NK-92 (cell line): Measurements from ENCODE around the gene ATP5PD.
"Not testable (repeated sequence)": the region's sequence is repeated elsewhere in the genome, so short reads cannot be mapped to it uniquely, and the experiment has no call there.

Experiments
- DNase-seq: peaks from one replicate; lab custom pipeline; 2025; ENCODE audit not compliant: unreplicated experiment; lab: John Stamatoyannopoulos, UW

Gene ATP5PD

DNA sequence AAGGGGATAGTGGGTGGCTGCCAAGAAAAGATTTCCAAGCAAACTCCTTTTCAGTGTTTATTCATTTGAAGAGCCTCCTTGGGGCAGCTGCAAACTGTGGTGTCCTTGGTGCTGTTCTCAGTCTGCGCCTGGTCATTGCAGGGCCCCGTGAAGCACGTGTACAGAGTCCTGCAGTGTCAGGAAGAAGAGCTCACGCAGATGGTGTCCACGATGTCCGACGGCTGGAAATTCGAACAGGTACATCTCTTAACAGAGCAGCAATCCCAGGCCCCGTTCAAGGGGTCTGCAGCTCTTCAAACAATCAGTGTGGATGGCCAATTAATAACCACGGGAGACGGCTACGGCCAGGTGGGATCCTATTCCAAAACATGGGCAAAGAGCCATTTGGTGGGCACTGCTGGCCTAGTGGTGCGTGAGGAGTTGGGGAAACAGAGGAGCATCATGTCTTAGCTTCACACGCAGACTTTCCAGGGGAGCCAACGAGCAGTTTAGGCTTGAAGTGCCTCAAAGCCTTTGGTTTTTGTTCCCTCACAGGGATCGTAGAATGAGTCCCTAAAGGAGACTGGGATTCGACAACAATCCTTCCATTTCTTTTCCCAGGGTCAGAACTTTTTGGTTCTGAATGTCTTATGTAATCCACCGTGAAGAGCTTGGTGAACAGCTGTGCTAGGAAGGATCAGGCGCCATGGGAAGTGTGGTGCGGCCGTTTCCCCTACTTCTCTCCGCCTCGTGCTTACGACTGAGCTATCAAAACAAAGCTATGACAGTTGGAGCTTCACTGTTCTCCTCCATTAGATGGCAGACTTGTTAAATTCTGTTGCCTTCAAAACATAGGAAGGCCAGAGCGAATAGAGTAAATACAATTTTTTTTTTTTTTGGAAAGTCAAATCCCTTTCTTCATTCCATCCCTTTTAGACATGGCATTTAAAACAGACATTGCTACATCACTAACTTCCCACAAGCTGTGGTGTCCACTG, 12.9 kb upstream of the ATP5PD start:
- DNase-seq: no peak

DNA sequence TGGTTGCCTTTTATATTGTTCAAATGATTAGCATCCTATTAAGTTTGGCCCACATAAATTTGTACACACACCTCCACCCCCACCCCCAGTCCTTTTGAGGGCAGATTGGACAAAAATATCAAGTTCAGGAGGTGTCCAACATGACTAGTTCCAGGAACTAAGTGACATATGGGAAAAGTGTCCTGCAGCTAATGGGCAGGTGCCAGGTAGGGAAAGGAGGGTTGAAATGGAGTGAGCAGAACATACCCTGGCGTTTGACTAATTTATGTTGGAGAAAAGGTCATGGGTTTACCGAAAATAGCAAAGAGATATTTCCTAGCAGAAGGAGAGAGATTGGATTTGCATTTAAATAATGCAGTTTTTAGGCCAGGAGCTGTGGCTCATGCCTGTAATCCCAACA, 5.2 kb upstream of the ATP5PD start:
- DNase-seq: no peak

DNA sequence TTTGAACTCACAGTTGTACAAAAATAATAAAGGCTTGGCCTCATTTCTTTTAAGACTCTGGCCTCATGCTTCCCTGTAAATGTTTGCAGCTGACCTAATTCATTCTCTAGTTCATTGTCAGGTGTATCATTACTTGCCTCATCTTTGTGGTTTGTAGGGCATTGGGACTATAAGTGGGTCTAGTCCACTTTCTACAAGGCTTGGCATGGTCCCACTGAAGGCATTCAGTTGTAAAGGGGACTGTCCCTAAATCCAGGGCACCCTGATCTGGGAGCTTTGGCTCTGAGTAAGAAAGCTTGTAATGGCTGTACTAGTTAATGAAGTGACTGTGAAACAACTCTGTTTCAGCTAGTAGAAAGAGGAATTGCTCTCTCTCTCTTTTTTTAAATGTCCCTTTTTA, 2.9 kb upstream of the ATP5PD start:
- DNase-seq: no peak

DNA sequence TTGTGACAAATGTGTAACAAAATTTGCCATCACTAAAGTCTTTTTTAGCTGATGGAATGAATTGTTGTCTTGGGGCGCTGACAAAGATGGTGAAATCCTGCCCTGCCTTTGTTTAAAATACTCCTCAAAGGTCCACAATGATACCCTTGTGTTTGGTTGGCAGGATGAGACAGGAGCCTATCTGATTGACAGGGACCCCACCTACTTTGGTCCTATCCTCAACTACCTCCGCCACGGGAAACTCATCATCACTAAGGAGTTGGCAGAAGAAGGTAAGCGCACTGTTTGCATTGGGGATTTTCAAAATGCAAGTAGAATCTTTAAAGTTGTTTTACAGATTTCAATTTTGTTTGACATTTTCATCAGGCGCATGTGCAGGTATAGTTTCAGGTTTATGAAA, 2.3 kb upstream of the ATP5PD start:
- no peak for DNase-seq

DNA sequence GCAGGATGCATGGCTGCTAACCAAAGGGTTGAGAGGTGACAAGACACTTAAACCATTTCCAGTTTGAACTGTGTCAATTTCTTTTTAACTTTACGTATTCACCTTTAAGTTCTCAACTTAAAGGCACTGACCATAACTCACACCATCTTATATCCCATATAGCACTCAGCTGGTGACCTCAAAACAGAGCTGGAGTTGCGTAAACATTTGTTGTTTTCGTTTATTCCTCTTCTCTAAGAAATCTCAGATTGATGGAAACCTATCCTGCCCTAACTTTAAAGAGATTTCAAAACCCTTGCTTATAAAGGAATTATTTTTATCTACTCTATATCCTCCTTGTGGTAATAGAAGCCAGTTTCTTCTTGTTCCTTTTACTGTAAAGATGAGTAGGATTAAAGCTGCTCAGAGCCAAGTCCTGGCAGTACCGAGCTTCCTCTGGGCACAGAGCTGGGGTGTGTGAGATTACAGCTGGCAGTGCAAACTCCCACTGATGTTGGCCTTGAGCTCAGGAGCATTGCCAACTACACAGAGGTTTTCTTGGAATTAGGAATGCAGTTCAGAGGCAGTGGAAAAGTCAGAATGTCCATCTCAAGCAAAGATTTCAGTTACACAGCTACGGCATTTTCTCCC, 1.6 kb upstream of the ATP5PD start:
- DNase-seq: no peak

DNA sequence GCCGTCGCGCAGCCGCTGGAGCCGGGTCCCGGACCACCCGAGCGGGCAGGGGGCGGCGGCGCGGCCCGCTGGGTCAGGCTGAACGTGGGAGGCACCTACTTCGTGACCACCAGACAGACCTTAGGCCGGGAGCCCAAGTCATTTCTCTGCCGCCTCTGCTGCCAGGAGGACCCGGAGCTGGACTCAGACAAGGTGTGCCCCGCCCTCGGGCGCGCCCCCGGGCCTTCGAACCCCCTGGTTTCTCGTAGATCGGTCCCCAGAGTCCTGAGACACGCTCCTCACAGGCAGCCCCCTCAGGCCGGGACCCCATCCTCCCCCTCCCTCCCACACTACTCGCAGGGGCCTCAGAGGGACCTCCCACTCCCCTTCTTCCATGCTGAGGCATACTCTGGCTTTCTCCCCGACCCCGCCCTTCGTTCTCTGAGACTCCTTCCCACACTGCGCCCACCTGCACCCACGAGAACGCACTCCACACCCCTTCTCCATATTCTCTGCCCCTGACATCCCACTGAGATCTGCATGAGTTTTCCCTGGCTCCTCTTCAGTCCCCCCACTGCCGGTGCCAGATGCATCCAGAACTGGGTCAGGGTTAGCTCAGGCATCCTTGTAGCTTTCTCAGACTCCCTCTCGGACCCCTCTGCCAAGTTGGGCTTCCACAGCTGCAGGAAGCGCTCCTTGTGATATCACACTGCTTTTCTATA, 779 bp upstream of the ATP5PD start:
- no peak for DNase-seq

DNA sequence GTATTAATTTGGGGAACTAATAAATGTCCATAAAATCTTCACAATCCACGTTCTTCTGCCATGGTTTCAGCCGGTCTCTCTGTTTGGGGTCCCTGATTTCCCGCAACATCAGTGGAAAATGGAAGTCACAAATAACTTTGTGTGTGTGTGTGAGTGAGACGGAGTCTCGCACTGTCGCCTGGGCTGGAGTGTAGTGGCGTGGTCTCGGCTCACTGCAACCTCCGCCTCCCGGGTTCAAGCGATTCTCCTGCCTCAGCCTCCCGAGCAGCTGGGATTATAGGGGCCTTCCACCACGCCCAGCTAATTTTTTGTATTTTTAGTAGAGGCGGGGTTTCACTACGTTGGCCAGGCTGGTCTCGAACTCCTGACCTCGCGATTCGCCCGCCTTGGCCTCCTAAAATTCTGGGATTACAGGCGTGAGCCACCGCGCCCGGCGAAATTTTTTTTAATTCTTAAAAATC, 793 bp downstream of the ATP5PD start:
- not testable (repeated sequence) for DNase-seq

DNA sequence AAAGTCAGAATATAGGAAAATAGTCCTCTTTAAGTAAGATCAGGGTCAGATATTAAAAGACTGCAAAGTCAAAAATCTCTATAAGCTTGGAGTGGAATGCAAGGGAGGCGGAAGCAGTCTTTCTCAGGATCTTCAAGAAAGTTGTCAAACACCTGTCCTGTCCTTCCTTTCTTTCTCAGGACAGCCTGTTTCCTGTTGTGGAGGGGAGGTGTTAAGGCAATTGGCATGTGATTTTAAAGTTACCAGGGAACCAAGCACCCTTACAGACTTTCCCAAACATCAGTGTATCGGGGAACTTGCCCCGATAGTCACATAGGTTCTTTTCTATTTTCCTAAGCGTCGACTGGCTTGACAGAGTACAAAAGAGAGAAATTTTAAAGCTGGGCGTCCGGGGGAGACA, 2.1 kb downstream of the ATP5PD start:
- DNase-seq: no peak

DNA sequence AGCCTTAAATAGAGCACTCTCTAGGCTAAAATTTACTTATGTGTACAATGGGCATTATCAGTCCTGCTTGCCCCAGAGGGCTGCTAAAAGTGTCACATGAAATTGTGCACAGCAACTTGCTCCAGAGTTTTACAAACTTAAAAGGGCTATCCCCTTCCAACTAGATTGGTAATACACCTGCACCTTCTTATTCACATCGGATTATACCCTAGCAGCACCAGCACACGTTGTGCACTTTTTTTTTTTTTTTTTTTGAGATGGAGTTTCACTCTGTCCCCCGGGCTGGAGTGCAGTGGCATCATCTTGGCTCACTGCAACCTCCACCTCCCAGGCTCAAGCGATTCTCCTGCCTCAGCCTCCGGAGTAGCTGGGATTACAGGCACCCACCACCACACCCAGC, 3.0 kb downstream of the ATP5PD start:
- DNase-seq: not testable (repeated sequence)

DNA sequence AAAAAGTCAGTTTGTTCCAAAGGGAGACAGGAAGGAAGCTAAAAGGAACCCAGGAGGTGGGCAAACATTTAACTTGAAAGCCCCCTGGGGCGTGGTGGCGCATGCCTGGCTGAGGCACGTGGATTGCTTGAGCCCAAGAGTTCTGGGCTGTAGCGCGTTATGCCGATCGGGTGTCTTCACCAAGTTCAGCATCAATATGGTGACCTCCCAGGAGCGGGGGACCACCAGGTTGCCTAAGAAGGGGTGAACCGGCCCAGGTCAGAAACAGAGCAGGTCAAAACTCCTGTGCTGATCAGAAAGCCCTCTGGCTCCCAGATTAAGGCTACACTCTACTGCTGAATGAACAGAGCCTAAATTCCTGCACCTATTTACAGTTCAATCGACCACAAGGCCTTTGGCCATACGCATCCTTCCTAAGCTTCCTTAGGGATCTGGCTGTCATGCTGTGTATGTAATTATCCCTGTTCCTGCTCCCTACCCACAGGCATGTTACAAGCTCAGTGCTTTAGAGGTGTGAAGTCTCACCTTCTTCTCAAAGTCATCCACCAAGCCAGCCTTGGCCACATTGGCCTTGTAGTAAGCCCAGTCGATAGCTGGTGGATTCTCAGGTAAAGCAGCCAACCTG, 5.0 kb downstream of the ATP5PD start:
- DNase-seq: no peak

DNA sequence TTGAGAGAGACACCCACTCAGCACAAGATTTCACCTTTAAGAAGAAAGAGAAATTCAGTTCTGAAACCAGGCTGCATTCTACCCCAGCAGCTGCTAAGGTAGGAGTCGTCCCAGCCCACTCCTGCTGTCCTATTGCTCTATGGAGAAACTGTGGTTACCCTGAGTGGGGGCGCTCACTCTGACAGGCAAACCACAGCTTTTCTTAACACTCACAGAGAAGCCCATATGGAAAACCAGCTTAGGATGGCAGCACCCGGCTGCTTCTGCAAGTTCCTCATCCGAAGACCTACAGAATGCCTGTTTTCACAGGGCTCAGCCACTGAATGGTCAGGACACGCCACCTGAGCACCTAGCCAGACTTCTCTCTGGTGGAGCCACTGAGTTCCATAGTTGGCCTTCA, 7.5 kb downstream of the ATP5PD start:
- DNase-seq: no peak

DNA sequence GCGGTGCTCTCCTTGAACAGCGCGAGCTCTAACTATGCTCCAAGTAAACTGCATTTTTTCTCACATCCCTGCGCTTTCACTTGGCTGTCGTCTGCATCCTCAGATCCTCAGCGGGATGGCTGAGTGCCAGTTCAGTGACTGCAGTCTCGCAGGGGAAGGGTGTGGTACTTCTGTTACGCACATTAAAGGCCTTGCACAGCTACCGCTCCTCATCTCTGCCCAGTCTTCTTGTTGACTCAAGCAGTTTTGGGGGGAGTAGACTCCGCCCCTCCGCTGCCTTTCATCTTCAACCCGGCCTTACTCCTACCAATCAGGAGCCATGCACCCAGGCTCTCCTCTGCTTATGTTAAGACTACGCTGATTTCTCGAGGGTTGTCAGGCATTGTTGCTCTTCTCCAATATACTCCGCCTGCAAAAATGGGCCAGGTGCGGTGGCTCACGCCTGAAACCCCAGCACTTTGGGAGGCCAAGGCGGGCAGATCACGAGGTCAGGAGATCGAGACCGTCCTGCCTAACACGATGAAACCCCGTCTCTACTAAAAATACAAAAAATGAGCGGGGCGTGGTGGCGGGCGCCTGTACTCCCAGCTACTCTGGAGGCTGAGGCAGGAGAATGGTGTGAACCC, 10.0 kb downstream of the ATP5PD start:
- DNase-seq: peak; percentile 69

DNA sequence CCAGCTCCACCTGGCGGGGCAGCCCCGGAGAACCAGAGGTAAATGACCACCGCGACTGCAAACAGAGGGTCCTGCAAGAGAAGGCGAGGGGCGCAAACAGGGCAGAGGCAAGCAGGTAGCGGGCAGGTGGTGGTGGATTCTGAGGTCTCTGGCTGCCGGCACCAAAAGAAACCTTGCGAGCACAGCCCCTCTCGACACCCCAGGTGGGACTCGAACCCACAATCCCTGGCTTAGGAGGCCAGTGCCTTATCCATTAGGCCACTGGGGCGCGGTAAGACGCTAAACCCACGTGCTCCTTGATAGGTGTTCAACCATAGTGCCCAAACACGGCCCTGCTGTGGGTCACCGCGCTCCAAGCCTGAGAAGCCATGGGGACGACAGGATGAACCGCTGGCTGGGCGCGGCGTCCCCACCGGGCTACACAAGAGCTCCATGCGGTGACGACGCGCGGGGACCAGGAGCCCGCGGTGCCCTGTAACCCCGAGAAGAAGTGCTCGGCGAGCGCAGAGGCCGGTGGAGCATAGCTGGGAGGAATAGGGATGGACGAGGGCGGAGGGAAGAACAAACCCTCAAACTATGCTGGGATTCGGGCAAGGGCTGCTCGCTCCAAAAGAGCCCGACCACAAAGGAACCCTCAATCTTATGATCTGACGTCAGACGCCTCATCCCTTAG, 12.4 kb downstream of the ATP5PD start:
- no peak for DNase-seq

DNA sequence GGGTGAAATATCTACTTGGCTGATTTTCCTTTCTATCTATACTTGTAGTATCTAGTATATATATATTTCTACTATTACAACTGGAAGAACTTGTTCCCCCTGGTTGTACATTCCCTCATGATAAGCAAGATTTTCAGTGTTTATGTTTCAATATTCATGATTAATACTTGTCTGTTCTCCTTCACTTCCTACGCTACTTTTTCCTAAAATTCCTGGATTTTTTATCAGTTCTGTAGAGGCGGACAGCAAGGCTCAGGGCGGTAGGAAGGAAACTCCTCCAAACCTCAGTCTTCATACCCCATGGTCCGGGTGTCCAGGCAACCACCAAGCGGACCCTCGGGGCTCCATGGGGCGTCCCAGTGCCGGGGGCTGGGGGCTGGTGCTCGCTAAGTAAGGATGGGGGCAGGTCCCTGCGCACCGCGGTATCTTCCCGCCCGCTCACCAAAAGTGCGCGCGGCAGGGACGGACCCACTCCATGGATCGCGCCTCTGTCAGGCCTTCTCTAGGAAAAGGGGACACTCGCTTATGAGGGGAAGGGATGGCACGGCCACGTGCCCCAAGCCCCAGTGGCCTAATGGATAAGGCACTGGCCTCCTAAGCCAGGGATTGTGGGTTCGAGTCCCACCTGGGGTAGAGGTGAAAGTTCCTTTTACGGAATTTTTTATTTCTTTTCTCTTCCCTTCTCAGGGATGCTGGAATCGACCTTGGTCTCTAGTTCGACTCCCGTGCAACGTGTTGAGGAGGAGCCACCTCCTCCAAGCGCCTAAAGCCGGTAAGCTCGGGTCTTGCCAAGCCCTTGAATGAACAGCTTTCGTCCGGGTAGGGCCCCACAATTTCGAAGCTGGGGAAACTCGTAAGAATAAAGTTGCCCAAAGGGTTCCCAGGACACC, 13.2 kb downstream of the ATP5PD start:
- DNase-seq: no peak

DNA sequence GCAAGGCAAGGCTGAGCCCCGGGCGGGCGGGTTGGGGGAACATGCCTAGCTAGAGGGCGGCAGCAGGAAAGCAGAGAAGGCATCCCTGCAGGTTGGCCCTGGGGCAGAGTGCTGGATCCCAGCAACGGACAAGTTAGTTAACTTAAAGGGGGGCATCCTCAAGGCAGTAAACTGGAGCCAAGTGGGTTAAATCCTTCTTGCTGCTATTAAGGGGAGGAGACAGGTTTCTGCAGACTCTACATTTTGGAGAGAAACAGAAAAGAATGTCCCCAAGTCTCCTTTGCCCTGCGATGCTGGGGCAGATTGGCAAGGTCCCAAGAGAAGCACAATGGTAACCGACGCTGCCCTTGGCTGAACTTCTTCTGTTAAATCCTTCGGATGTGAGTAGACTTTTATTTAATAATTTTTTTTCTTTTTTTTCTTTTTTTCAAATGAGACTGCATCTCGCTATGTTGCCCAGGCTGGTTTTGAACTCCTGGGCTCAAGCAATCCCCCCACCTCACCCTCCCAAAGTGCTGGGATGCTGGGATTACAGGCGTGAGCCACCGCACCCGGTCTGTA, 14.0 kb downstream of the ATP5PD start:
- no peak for DNase-seq

DNA sequence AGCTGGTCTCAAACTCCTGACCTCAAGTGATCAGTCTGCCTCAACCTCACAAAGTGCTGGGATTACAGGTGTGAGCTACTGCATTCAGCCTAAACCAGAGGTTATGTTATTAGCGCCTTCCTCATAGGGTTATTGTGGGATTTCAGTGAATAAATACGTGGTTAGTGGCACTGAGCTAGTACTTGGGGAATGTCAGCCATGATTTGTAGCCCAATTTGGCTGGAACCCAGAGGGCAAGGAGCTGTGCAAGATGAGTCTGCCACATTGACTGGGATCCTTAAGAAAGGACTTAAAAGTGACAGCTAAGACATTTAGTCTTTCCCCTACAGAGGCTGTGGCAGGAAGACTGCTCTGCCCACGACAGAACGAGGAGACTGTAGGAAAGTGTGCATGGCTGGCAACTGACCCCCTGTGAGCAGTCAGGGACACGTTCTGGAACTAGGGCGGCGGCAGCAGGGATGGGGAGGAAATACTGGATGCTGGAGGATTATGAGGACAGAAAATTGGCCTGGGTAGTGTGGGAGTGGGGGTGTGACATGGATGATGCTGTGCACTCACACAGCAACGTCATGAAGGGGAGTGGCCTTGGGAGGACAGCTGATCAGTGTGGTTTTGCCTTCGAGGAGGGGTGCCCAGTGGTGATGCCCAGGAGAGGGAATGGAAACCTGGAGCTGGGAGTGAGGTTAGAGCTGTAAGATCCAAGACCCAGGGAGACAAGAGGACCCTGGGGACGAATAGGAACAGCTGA, 14.6 kb downstream of the ATP5PD start:
- DNase-seq: no peak

DNA sequence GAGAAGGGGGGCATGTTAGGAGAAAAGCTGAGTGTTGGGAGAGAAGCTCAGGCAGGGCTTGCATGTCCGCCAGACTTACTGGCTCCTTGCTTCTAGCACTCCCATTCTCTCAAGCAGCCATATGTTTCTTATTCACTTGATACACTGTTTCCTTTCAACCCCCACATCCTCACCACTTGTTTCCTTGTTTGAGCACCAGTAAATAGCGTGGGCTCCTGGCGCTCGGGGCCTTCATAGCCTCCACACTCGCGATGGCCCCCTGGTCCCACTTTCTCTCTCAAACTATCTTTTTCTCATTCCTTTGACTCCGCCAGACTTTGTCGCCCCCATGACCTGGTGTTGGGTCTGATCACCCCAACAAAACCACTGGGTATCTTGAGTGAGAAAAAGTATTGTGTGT, 16.6 kb downstream of the ATP5PD start:
- no peak for DNase-seq

DNA sequence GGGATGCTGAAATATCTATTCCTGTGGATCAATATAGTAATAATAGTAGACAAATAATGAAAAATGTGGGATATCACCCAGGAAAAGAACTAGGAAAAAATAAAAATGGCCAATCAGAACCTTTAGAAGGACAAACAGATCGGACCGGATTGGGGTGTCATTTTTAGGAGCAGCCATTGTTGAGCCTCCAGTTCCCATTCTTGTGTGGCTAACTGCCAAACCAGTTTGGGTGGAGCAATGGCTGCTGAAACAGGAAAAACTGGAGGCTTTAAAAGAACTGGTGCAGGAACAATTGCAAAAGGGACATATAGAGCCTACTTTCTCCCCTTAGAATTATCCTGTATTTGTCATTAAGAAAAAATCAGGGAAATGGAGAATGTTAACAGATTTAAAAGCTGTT, 20.1 kb downstream of the ATP5PD start:
- DNase-seq: not testable (repeated sequence)
